ENCODE measurements around the gene ULK3.
A peak's percentile ranks its signal among the peaks of the same experiment; 100 is the strongest.

Gene ULK3

DNA sequence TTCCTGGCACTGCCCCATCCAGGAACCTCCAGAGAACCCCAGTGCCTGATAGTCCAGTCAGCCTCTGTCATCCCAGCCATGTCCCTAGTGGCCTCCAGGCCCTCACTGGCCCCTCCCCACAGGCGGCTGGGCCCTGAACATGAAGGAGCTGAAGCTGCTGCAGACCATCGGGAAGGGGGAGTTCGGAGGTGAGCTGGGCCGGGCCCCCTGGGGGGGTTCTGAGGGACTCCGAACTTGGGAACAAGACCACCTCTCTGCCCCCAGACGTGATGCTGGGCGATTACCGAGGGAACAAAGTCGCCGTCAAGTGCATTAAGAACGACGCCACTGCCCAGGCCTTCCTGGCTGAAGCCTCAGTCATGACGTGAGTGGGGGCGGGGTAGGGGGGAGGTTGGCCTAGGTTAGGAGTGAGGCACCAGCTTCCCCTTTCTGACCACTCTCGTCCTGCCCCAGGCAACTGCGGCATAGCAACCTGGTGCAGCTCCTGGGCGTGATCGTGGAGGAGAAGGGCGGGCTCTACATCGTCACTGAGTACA lies 42.3 kb downstream of the ULK3 start:
- DNase-seq (ENCODE audit: low read depth in 1 of 2, low spot score in 1 of 2), result no peak

GRCh38 chr15:74799856-74800558 lies 42.9 kb downstream of the ULK3 start:
- peak; percentile 73 to 79 for DNase-seq (ENCODE audit: low read depth in 1 of 2, low spot score in 1 of 2)

GRCh38 chr15:74799255-74799855 lies 43.6 kb downstream of the ULK3 start:
- DNase-seq (ENCODE audit: low read depth in 1 of 2, low spot score in 1 of 2), result no peak

GRCh38 chr15:74798388-74799254 lies 44.3 kb downstream of the ULK3 start:
- no peak for DNase-seq (ENCODE audit: low read depth in 1 of 2, low spot score in 1 of 2)

DNA sequence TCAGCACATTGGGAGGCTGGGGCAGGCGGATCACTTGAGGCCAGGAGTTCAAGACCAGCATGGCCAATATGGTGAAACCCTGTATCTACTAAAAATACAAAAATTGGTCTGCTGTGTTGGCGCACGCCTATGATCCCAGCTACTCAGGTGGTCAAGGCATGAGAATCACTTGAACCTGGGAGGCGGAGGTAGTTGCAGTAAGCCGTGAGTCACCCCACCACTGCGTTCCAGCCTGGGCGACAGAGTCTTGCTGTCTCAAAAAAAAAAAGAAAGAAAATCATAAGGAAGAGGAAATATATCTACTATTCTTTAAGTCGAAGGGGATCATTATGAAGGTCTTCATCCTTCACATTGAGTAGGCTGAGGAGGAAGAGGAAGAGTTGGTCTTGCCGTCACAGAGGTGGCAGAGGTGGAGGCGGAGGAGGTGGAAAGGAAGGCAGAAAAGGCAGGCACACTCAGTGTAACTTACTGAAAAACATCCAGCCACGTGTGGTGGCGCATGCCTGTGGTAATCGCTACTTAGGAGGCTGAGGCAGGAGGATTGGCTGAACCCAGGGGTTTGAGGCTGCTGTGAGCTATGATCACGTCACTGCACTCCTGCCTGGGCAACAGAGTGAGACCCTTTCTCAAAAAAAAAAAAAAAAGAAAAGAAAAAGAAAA lies 46.9 kb downstream of the ULK3 start:
- DNase-seq (ENCODE audit: low read depth in 1 of 2, low spot score in 1 of 2), result no peak

- no peak for DNase-seq (ENCODE audit: low read depth in 1 of 2, low spot score in 1 of 2)
These were observed 48.0 kb downstream of the ULK3 start for GRCh38 chr15:74794970-74795349.

DNA sequence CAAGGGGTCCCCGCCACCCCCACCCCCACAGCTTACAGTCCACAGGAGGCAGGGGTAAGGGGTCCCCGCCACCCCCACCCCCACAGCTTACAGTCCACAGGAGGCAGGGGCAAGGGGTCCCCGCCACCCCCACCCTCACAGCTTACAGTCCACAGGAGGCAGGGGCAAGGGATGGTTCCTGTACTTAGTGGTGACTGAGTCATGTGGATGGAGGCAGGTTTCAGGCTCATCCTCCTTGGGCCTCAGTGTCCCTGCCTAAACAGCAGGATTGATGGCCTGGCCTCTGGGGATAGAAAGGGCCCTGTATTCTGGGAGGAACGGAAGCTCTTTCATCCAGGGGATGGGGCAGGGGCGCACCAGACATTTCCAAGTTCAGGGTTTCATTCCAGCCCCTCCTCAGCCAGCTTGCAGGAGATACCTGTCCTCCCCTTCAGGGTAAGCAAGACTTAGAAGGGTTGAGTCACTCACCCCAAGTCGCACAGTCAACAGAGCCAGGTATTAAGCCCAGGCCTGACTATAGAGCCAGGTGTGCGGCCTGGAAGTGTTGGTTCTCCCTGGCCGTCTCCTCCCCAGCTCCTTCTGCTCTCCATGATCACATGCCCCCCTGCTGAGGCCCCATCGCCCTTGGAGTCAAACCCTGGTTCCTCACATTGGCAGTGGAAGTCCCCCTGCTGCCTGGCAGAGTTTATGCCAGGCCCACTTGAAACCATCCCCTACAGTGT lies 48.5 kb downstream of the ULK3 start:
- DNase-seq (ENCODE audit: low read depth in 1 of 2, low spot score in 1 of 2), result no peak

- peak; percentile 57 to 65 for DNase-seq (ENCODE audit: low read depth in 1 of 2, low spot score in 1 of 2)
These were observed 49.6 kb downstream of the ULK3 start for GRCh38 chr15:74793135-74794028.

DNA sequence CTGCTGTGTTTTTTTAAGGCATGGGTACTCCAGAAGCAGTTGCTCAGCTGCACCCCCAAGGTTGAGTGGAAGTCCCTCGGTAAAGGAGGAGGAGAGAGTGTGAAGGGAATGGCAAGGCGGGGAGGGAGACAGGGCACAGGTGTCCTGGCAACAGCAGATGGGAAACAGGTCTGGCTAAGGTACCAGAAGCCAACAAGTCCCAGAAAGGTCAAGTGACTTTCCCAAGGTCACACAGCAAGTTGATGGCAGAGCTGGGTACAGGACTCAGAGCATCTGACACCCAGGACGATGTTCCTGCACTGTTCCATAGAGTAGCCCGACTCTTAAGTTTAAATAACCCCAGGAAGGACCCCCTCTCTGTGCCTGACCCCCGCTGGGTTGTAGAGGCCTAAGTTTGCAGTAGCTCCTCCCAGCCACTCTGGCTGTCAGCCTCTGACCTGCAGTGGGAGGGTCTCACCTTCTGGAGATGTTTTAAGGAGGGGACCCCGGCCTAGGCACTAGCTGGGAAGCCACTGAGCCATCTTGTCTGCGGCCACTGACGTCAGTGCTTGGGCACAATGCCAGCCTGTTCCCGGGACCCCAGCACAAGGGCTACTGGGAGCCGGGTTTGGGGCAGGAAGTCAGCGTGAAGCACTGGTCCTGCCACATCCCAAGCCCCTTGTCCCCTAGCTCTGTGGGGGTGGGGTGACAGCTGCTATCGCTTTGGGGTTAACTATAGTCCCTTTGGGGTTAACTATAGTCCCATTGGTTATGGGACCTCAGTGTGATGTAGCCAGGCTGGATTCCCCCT lies 50.5 kb downstream of the ULK3 start:
- no peak for DNase-seq (ENCODE audit: low read depth in 1 of 2, low spot score in 1 of 2)

GRCh38 chr15:74791667-74792066 lies 51.3 kb downstream of the ULK3 start:
- no peak for DNase-seq (ENCODE audit: low read depth in 1 of 2, low spot score in 1 of 2)

- no peak for DNase-seq (ENCODE audit: low read depth in 1 of 2, low spot score in 1 of 2)
These were observed 51.9 kb downstream of the ULK3 start for GRCh38 chr15:74791007-74791406.

- DNase-seq (ENCODE audit: low read depth in 1 of 2, low spot score in 1 of 2), result no peak
These were observed 52.7 kb downstream of the ULK3 start for GRCh38 chr15:74790080-74790916.

DNA sequence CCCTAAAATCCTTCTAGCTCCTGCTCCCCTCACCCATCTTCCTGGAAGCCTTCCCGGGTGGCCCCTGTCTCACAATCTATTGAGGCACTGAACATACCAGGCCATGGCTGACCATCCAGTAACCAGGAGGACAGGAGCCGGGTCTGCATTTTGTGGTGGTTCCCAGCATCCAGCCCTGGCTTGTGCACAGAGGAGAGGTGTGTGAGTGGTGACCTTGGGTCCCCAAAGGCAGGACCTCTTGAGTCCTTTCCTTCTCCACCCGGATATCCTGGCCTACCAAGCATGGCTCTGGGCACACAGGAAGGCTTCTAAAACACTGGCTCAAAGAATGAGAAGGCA lies 53.2 kb downstream of the ULK3 start:
- DNase-seq (ENCODE audit: low read depth in 1 of 2, low spot score in 1 of 2), result no peak

- no peak for DNase-seq (ENCODE audit: low read depth in 1 of 2, low spot score in 1 of 2)
These were observed 53.8 kb downstream of the ULK3 start for GRCh38 chr15:74789171-74789631.

GRCh38 chr15:74788683-74789151 lies 54.2 kb downstream of the ULK3 start:
- no peak for DNase-seq (ENCODE audit: low read depth in 1 of 2, low spot score in 1 of 2)

DNA sequence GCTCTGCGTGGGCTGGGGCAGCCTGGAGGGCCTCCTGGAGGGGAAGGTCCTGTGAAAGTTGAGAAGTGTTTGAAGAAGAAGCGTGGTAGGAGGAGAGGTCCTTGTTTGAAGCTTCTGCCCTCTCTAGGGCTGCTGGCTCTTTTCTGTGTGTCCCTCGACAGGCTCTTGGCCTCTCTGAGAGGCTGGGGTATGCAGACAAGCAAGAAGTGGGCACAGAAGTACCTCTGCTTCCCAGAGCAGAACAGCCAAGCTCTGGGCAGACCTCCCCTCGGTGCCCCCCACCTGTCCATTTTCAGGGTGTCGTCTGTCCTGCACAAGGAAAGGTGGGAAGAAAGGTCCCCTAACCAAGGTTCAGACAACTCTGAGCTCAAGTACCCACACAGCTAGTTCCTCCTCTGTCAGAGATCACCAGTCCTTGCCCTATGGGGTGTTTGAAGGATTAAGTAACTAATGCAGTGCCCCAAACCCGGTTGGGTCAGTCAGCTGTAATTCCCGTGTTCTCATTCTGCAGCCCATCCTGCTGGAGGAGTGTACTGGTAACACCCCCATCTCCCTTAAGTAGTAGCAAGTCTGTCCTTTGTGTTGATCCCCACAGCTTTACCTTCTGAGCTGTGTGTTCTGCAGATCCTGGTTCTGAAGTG lies 54.8 kb downstream of the ULK3 start:
- DNase-seq (ENCODE audit: low read depth in 1 of 2, low spot score in 1 of 2), result no peak

Data from activated T-helper 1 cell treated with anti-CD3 and anti-CD28 coated beads, Interleukin-2, amount 50 U/mL, for 16 hours (primary cell).